Neural crest cell (in vitro differentiated cells): ENCODE measurements around the gene IL17RE. TPM values are rescaled to one million over a fixed set of nuclear protein-coding genes. Genes with fewer than 3 reads are reported as not detected.

Experiments
- DNase-seq: peaks from one replicate; pipeline ENCODE4 v3.0.0; 2021; ENCODE audit warnings: low read depth, mixed read lengths, low spot score
- H3K27ac Mint-ChIP-seq: one replicate; pipeline ENCODE4 v1.8.0; 2021; ENCODE audit warnings: mild to moderate bottlenecking, mixed read lengths; ENCODE audit not compliant: unreplicated experiment
- H3K27me3 Mint-ChIP-seq: 2 replicates; pipeline ENCODE4 v1.8.0; 2021; ENCODE audit warnings: low read depth, mild to moderate bottlenecking, mixed read lengths
- H3K36me3 Mint-ChIP-seq: 2 replicates; pipeline ENCODE4 v1.8.0; 2021; ENCODE audit warnings: low read depth, mild to moderate bottlenecking, mixed read lengths
- H3K4me1 Mint-ChIP-seq: 2 replicates; pipeline ENCODE4 v1.8.0; 2021; ENCODE audit warnings: mixed read lengths
- H3K4me3 Mint-ChIP-seq: one replicate; pipeline ENCODE4 v1.8.0; 2021; ENCODE audit warnings: mild to moderate bottlenecking, mixed read lengths
- H3K9me3 Mint-ChIP-seq: 2 replicates; pipeline ENCODE4 v1.8.0; 2021; ENCODE audit warnings: mixed read lengths
- total RNA-seq: library from RNA; stranded (reverse); gene quantifications from 2 replicates; pipeline ENCODE4 v1.2.1, GENCODE V29; 2021
- TF ChIP-seq, protein P1 (sequence below): fragments of 200-600 bp; sonication (generic); conservative IDR thresholded peaks from 2 replicates; pipeline ENCODE4 v1.5.0; 2021; ENCODE audit warnings: antibody characterized with exemption, mild to moderate bottlenecking

IL17RE gene
- total RNA-seq, 1 donor from 2014 or later, result 1.7 TPM

DNA sequence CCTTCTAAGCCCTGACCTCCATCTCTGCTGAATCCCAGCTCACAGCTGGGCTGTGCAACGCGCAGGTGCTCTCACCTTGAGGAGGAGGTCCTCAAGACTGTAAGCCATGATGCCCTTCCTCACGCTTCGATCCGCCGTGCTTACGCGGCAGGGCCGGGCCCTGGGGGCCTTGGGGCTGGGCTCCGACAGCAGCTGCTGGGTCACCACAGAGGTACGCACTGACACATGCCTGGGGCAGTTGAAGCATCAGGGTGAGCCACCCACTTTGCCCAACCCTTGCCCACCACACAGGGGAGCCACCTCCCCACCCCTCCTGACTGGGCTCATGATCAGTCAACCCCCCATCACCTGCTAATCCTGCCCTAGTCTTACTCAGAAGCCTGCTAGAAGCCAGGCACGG is 25.7 kb upstream of the IL17RE start:
- H3K27ac Mint-ChIP-seq, result no peak overlapping the region
- no peak overlapping the region for H3K4me3 Mint-ChIP-seq
- TF ChIP-seq, protein P1, sequence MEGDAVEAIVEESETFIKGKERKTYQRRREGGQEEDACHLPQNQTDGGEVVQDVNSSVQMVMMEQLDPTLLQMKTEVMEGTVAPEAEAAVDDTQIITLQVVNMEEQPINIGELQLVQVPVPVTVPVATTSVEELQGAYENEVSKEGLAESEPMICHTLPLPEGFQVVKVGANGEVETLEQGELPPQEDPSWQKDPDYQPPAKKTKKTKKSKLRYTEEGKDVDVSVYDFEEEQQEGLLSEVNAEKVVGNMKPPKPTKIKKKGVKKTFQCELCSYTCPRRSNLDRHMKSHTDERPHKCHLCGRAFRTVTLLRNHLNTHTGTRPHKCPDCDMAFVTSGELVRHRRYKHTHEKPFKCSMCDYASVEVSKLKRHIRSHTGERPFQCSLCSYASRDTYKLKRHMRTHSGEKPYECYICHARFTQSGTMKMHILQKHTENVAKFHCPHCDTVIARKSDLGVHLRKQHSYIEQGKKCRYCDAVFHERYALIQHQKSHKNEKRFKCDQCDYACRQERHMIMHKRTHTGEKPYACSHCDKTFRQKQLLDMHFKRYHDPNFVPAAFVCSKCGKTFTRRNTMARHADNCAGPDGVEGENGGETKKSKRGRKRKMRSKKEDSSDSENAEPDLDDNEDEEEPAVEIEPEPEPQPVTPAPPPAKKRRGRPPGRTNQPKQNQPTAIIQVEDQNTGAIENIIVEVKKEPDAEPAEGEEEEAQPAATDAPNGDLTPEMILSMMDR, result no peak
- DNase-seq, result no peak
- H3K9me3 Mint-ChIP-seq, result no peaks in the 10 kb centered on the region
- no peaks in the 10 kb centered on the region for H3K36me3 Mint-ChIP-seq
- H3K27me3 Mint-ChIP-seq, result peaks cover 6% of the 10 kb centered on the region
- H3K4me1 Mint-ChIP-seq, result peaks cover 6% of the 10 kb centered on the region

DNA sequence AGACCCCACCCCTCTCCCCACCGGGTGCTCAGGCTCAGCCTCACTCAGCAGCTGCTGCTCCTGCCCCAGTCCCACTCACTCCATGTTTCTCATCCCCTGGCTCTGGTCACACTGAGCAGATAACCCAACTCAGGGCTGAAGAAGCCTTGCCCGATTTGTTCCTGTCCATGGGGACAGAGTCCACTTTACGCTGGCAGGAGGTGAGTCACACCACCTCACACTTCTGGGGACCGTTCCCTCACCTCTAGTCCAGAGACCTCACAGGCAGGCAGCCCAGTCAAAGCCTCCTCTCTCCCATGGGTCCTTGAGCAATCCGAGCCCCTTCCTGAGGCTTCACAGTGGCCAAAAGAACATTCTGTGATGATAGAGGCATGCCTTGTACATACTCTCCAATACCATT is 23.9 kb upstream of the IL17RE start:
- Mint-ChIP-seq H3K27me3 (peaks cover 6% of the 10 kb centered on the region), H3K27ac (peak overlapping the region; percentile 69), H3K36me3 (no peaks in the 10 kb centered on the region), H3K9me3 (no peaks in the 10 kb centered on the region), H3K4me3 (no peak overlapping the region), H3K4me1 (peaks cover 6% of the 10 kb centered on the region)
- TF ChIP-seq, protein P1, result no peak
- no peak for DNase-seq

DNA sequence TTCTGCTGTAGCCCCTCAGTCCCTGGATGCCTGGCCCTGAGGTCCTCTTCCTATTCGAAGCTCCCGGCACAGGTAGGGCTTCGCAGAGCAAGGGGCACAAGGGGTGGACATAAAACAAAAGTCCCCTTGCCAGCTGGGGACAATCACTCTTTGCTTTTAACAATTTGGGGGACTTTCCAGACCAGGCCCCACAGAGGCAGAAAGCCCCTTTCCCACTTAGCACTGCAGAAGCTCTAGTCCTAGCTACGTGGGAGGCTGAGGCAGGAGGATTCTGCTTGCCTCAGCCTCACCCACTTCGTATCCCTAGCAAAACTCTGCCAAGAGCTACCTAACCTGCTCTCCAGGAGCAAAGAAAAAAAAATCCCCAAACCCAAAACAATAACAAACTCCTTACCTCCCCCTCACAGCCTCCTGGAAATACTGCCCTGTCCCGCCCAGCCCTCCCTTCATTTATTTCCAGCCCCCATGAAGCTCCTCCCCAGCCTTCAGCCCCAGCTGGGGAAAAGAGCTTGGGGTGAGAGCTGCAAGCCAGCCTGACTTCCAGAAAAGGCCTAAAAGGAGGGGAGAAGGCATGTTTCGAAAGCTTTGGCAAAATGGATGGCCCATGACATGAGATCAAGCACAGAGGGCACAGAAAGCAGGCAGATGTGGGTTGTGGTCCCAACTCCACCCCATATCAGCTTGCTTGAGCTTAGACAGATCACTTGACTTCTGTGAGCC is 22.7 kb upstream of the IL17RE start, which contains the start of gene CIDEC:
TSS of gene CIDEC (minus strand) at position 424 of the 720 bp plus-strand sequence. CDS start 1,767 bp downstream, outside the sequence.
- no peak for DNase-seq
- Mint-ChIP-seq H3K4me3 (no peak within 1 kb of the TSS), H3K27ac (no peak within 1 kb of the TSS)

DNA sequence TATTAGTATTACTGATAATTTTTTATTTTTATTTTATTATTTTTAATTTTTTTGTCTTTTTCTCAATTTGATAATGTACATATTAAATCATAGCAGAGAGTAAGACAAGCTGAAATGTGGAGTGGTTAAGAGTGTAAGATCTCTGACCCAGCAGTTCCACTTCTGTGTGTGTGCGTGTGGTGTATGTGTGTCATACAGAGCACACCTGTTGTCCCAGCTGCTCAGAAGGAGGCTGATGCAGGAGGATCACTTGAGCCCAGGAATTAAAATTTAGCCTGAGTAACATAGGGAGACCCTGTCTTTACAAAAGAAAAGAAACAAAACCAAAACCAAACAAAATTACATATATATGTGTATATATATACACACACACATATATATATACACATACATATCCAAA is 21.2 kb upstream of the IL17RE start:
- no peaks in the 10 kb centered on the region for H3K9me3 Mint-ChIP-seq
- H3K27ac Mint-ChIP-seq, result no peak overlapping the region
- no peak for DNase-seq
- no peaks in the 10 kb centered on the region for H3K36me3 Mint-ChIP-seq
- TF ChIP-seq, protein P1, result no peak
- no peak overlapping the region for H3K4me3 Mint-ChIP-seq
- no peaks in the 10 kb centered on the region for H3K4me1 Mint-ChIP-seq
- H3K27me3 Mint-ChIP-seq, result peaks cover 6% of the 10 kb centered on the region

More for the DNA sequence above, 22.7 kb upstream of the IL17RE start, which contains the start of gene CIDEC:
- Mint-ChIP-seq H3K4me1 (peaks cover 6% of the 10 kb centered on the region), H3K36me3 (no peaks in the 10 kb centered on the region), H3K27me3 (peaks cover 6% of the 10 kb centered on the region), H3K9me3 (no peaks in the 10 kb centered on the region)
- TF ChIP-seq, protein P1, result no peak

DNA sequence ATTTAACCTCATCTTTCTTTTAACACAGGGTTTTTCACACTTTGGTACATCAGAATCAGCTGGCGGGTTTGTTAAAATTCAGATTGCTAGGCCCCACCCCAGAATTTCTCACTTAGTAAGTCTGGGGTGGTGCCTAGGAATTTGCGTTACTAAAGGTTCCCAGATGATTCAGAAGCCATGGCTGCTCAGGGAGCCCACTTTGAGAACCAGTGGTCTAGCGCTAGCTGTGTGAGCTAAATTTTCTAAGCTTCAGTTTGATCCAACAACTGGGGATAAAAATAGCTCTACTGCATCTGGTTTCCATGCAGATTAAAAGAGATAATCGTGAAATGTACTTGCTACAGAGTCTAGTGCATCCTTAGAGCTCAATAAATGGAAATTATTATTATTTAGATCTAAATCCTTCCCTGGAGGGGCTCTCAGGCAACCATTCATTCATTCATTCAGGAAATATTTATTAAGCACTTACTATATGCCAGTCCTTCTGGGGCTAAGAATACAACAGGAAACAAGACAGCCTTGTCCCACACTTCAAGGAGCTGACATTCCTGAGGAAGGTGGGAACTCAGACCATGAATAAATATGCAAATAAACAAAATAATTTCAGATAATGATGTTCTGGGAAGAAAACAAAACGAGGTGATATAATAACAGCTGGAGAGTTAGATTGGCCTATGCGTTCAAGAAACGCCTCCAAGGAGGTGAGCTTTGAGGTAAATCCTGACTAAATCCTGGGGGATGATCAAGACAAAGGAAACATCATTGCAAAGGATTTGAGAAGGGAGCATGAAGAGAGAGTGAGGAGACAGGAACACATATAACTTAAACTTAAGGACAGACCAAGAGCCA is 18.7 kb upstream of the IL17RE start:
- Mint-ChIP-seq H3K4me3 (no peak overlapping the region), H3K36me3 (no peaks in the 10 kb centered on the region), H3K27ac (no peak overlapping the region)

More for the DNA sequence above, 18.7 kb upstream of the IL17RE start:
- no peak for DNase-seq
- Mint-ChIP-seq H3K9me3 (no peaks in the 10 kb centered on the region), H3K27me3 (no peaks in the 10 kb centered on the region), H3K4me1 (no peaks in the 10 kb centered on the region)
- TF ChIP-seq, protein P1, result no peak
